ENCODE data around the gene TMTC1. TPM values are rescaled to one million over a fixed set of nuclear protein-coding genes. Genes with fewer than 3 reads are reported as not detected.

The TMTC1 gene
- total and polyA plus RNA-seq, 2 donors: 24.8 to 30.3 TPM

GRCh38 chr12:29534935-29535334 is 248.8 kb downstream of the TMTC1 start:
- Histone ChIP-seq H3K4me3 (ENCODE audit: low read depth, low read length) (no peak overlapping the region), H3K27ac (ENCODE audit: low read depth) (no peak overlapping the region), H3K4me1 (ENCODE audit: insufficient read depth) (no peaks in the 10 kb centered on the region), H3K36me3 (ENCODE audit: insufficient read depth) (no peaks in the 10 kb centered on the region)
- no peak for DNase-seq (ENCODE audit: extremely low spot score)
- WGBS: 93% methylated on average over 2 of the region's 2 CpGs

GRCh38 chr12:29533815-29534489 is 249.8 kb downstream of the TMTC1 start:
- 72% methylated on average over 4 of the region's 4 CpGs for WGBS
- H3K36me3 ChIP-seq (ENCODE audit: insufficient read depth): no peaks in the 10 kb centered on the region
- DNase-seq (ENCODE audit: extremely low spot score): no peak
- H3K4me1 ChIP-seq (ENCODE audit: insufficient read depth): no peaks in the 10 kb centered on the region
- H3K4me3 ChIP-seq (ENCODE audit: low read depth, low read length): no peak overlapping the region
- no peak overlapping the region for H3K27ac ChIP-seq (ENCODE audit: low read depth)

- WGBS: 28% methylated on average over 1 of the region's 1 CpG
- Histone ChIP-seq H3K27ac (ENCODE audit: low read depth) (no peak overlapping the region), H3K36me3 (ENCODE audit: insufficient read depth) (no peaks in the 10 kb centered on the region), H3K4me3 (ENCODE audit: low read depth, low read length) (no peak overlapping the region), H3K4me1 (ENCODE audit: insufficient read depth) (no peaks in the 10 kb centered on the region)
- DNase-seq (ENCODE audit: extremely low spot score): no peak
Observed at GRCh38 chr12:29531471-29531870, 252.3 kb downstream of the TMTC1 start.

GRCh38 chr12:29530436-29530835 is 253.3 kb downstream of the TMTC1 start:
- DNase-seq (ENCODE audit: extremely low spot score): no peak
- H3K27ac ChIP-seq (ENCODE audit: low read depth): no peak overlapping the region
- no peak overlapping the region for H3K4me3 ChIP-seq (ENCODE audit: low read depth, low read length)
- no peaks in the 10 kb centered on the region for H3K36me3 ChIP-seq (ENCODE audit: insufficient read depth)
- no peaks in the 10 kb centered on the region for H3K4me1 ChIP-seq (ENCODE audit: insufficient read depth)
- 95% methylated on average over 4 of the region's 4 CpGs for WGBS

GRCh38 chr12:29528161-29528560 is 255.6 kb downstream of the TMTC1 start:
- 76% methylated on average over 4 of the region's 4 CpGs for WGBS
- H3K36me3 ChIP-seq (ENCODE audit: insufficient read depth): no peaks in the 10 kb centered on the region
- H3K4me3 ChIP-seq (ENCODE audit: low read depth, low read length): no peak overlapping the region

GRCh38 chr12:29521951-29522350 is 261.8 kb downstream of the TMTC1 start:
- Histone ChIP-seq H3K36me3 (ENCODE audit: insufficient read depth) (no peaks in the 10 kb centered on the region), H3K27ac (ENCODE audit: low read depth) (no peak overlapping the region), H3K4me3 (ENCODE audit: low read depth, low read length) (no peak overlapping the region), H3K4me1 (ENCODE audit: insufficient read depth) (no peaks in the 10 kb centered on the region)
- 80% methylated on average over 2 of the region's 2 CpGs for WGBS
- no peak for DNase-seq (ENCODE audit: extremely low spot score)

More at GRCh38 chr12:29528161-29528560, 255.6 kb downstream of the TMTC1 start:
- no peak overlapping the region for H3K27ac ChIP-seq (ENCODE audit: low read depth)
- H3K4me1 ChIP-seq (ENCODE audit: insufficient read depth): no peaks in the 10 kb centered on the region
- DNase-seq (ENCODE audit: extremely low spot score): no peak

- H3K4me3 ChIP-seq (ENCODE audit: low read depth, low read length): no peak overlapping the region
- no peaks in the 10 kb centered on the region for H3K36me3 ChIP-seq (ENCODE audit: insufficient read depth)
- peak; percentile 33 for DNase-seq (ENCODE audit: extremely low spot score)
- H3K4me1 ChIP-seq (ENCODE audit: insufficient read depth): no peaks in the 10 kb centered on the region
- H3K27ac ChIP-seq (ENCODE audit: low read depth): no peak overlapping the region
Observed at GRCh38 chr12:29519585-29520182, 264.1 kb downstream of the TMTC1 start.

GRCh38 chr12:29518407-29518806 is 265.3 kb downstream of the TMTC1 start:
- no peak for DNase-seq (ENCODE audit: extremely low spot score)
- no peak overlapping the region for H3K4me3 ChIP-seq (ENCODE audit: low read depth, low read length)
- H3K36me3 ChIP-seq (ENCODE audit: insufficient read depth): no peaks in the 10 kb centered on the region
- no peak overlapping the region for H3K27ac ChIP-seq (ENCODE audit: low read depth)
- H3K4me1 ChIP-seq (ENCODE audit: insufficient read depth): no peaks in the 10 kb centered on the region
- 91% methylated on average over 2 of the region's 2 CpGs for WGBS

- no peak for DNase-seq (ENCODE audit: extremely low spot score)
- WGBS: 88% methylated on average over 7 of the region's 7 CpGs
- no peak overlapping the region for H3K4me3 ChIP-seq (ENCODE audit: low read depth, low read length)
- no peak overlapping the region for H3K27ac ChIP-seq (ENCODE audit: low read depth)
- H3K4me1 ChIP-seq (ENCODE audit: insufficient read depth): no peaks in the 10 kb centered on the region
- H3K36me3 ChIP-seq (ENCODE audit: insufficient read depth): no peaks in the 10 kb centered on the region
Observed at GRCh38 chr12:29517264-29517663, 266.5 kb downstream of the TMTC1 start.

GRCh38 chr12:29516431-29516875 is 267.3 kb downstream of the TMTC1 start:
- Histone ChIP-seq H3K4me3 (ENCODE audit: low read depth, low read length) (no peak overlapping the region), H3K36me3 (ENCODE audit: insufficient read depth) (no peaks in the 10 kb centered on the region), H3K27ac (ENCODE audit: low read depth) (no peak overlapping the region), H3K4me1 (ENCODE audit: insufficient read depth) (no peaks in the 10 kb centered on the region)
- 63% methylated on average over 2 of the region's 2 CpGs for WGBS
- DNase-seq (ENCODE audit: extremely low spot score): no peak

- Histone ChIP-seq H3K36me3 (ENCODE audit: insufficient read depth) (no peaks in the 10 kb centered on the region), H3K4me3 (ENCODE audit: low read depth, low read length) (no peak overlapping the region), H3K27ac (ENCODE audit: low read depth) (no peak overlapping the region), H3K4me1 (ENCODE audit: insufficient read depth) (no peaks in the 10 kb centered on the region)
- WGBS: 65% methylated on average over 6 of the region's 6 CpGs
- no peak for DNase-seq (ENCODE audit: extremely low spot score)
Observed at GRCh38 chr12:29510591-29511185, 273.1 kb downstream of the TMTC1 start.

GRCh38 chr12:29509503-29509902 is 274.2 kb downstream of the TMTC1 start:
- H3K4me1 ChIP-seq (ENCODE audit: insufficient read depth): no peaks in the 10 kb centered on the region
- H3K4me3 ChIP-seq (ENCODE audit: low read depth, low read length): no peak overlapping the region
- H3K36me3 ChIP-seq (ENCODE audit: insufficient read depth): no peaks in the 10 kb centered on the region
- no peak for DNase-seq (ENCODE audit: extremely low spot score)
- H3K27ac ChIP-seq (ENCODE audit: low read depth): no peak overlapping the region
- 97% methylated on average over 1 of the region's 1 CpG for WGBS

GRCh38 chr12:29508949-29509348 is 274.8 kb downstream of the TMTC1 start:
- H3K4me3 ChIP-seq (ENCODE audit: low read depth, low read length): no peak overlapping the region
- no peak overlapping the region for H3K27ac ChIP-seq (ENCODE audit: low read depth)
- 95% methylated on average over 2 of the region's 2 CpGs for WGBS
- no peaks in the 10 kb centered on the region for H3K36me3 ChIP-seq (ENCODE audit: insufficient read depth)
- DNase-seq (ENCODE audit: extremely low spot score): no peak
- H3K4me1 ChIP-seq (ENCODE audit: insufficient read depth): no peaks in the 10 kb centered on the region

- Histone ChIP-seq H3K4me1 (ENCODE audit: insufficient read depth) (no peaks in the 10 kb centered on the region), H3K4me3 (ENCODE audit: low read depth, low read length) (no peak overlapping the region), H3K36me3 (ENCODE audit: insufficient read depth) (no peaks in the 10 kb centered on the region), H3K27ac (ENCODE audit: low read depth) (no peak overlapping the region)
- WGBS: 78% methylated on average over 3 of the region's 3 CpGs
- DNase-seq (ENCODE audit: extremely low spot score): no peak
Observed at GRCh38 chr12:29505122-29505521, 278.6 kb downstream of the TMTC1 start.
